ENCODE data around the gene CEP128.

GRCh38 chr14:80681651-80682050 lies 259.9 kb downstream of the CEP128 start:
- TF ChIP-seq CTCF (conservative IDR thresholded peaks at IDR 0.05; ENCODE audit: low read depth, low read length) (no peak), EZH2 (IDR thresholded peaks at IDR 0.05; ENCODE audit: borderline replicate concordance, low read depth, low read length, poor library complexity, severe bottlenecking) (no peak)

Measured in A673 (cell line).